Caco-2 (cell line): ENCODE measurements around the gene NOS3. TPM values are rescaled to one million over a fixed set of nuclear protein-coding genes. Genes with fewer than 3 reads are reported as not detected.
A peak's percentile ranks its signal among the peaks of the same experiment; 100 is the strongest.
"Not testable (repeated sequence)": the region's sequence is repeated elsewhere in the genome, so short reads cannot be mapped to it uniquely, and the experiment has no call there.

Source experiments
- BruUV-seq: library from RNA; stranded (reverse); fragments of 400-500 nt; replicated peaks from 2 replicates; lab custom pipeline; 2021; lab: Mats Ljungman, UMichigan
- CTCF ChIA-PET: fragments of 300-600 bp; sonication (Branson Sonifier 250); formaldehyde crosslinking; loops from one replicate; lab custom pipeline; 2022; ENCODE audit warnings: antibody characterized with exemption; lab: Charles Lee
- POLR2A ChIA-PET: fragments of 300-600 bp; sonication (Branson Sonifier 250); formaldehyde crosslinking; loops from one replicate; lab custom pipeline; 2022; ENCODE audit warnings: antibody characterized with exemption; lab: Charles Lee
- DNase-seq, 2 experiments: peaks; one replicate each; pipeline versions ENCODE4 v3.0.0 to v3.0.0-alpha.2; 2020 to 2022
- H3K27me3 ChIP-seq: replicated peaks from 2 replicates; pipeline ENCODE4 v1.6.0; 2011; ENCODE audit warnings: low read length; ENCODE audit not compliant: control insufficient read depth, insufficient read depth
- H3K36me3 ChIP-seq: 2 replicates; pipeline ENCODE4 v1.5.1; 2011; ENCODE audit warnings: low read length; ENCODE audit not compliant: control insufficient read depth, insufficient read depth
- H3K4me1 ChIP-seq: fragments of 250-450 bp; sonication (Bioruptor Pico); 2 replicates; pipeline ENCODE4 v1.5.1; 2020; ENCODE audit warnings: mild to moderate bottlenecking
- H3K4me3 ChIP-seq: 2 replicates; pipeline ENCODE4 v1.5.1; 2011; ENCODE audit warnings: low read depth, mild to moderate bottlenecking, control low read depth, low read length
- H3K9me3 ChIP-seq: fragments of 250-450 bp; sonication (Bioruptor Pico); 2 replicates; pipeline ENCODE4 v1.5.1; 2020; ENCODE audit warnings: mild to moderate bottlenecking, moderate library complexity
- H3K27ac Mint-ChIP-seq: one replicate; pipeline ENCODE4 v1.8.0; 2022; ENCODE audit warnings: mixed read lengths; ENCODE audit not compliant: unreplicated experiment
- H3K27me3 Mint-ChIP-seq: one replicate; pipeline ENCODE4 v1.8.0; 2022; ENCODE audit warnings: mixed read lengths; ENCODE audit not compliant: insufficient read depth, unreplicated experiment
- H3K36me3 Mint-ChIP-seq: one replicate; pipeline ENCODE4 v1.8.0; 2022; ENCODE audit warnings: mild to moderate bottlenecking, mixed read lengths; ENCODE audit not compliant: insufficient read depth, unreplicated experiment
- H3K4me1 Mint-ChIP-seq: one replicate; pipeline ENCODE4 v1.8.0; 2022; ENCODE audit warnings: low read depth, mixed read lengths; ENCODE audit not compliant: unreplicated experiment
- H3K4me3 Mint-ChIP-seq: one replicate; pipeline ENCODE4 v1.8.0; 2022; ENCODE audit warnings: mild to moderate bottlenecking, moderate library complexity, mixed read lengths; ENCODE audit not compliant: unreplicated experiment
- H3K9me3 Mint-ChIP-seq: one replicate; pipeline ENCODE4 v1.8.0; 2022; ENCODE audit warnings: mixed read lengths; ENCODE audit not compliant: unreplicated experiment
- intact Hi-C: fragments of 100-400 bp; cut with micrococcal nuclease; formaldehyde crosslinking; loops from one replicate; pipeline ENCODE4 v1.10.0; 2022; ENCODE audit not compliant: unreplicated experiment
- total RNA-seq: library from RNA; stranded (reverse); gene quantifications from 2 replicates; pipeline ENCODE4 v1.2.3, GENCODE V29; 2022
- TF ChIP-seq, protein P1 (sequence below), 2 experiments: fragments of 200-600 bp in 1 of 2; IDR thresholded peaks; 1 replicate in 1 of 2; 2 replicates in 1 of 2; pipeline versions ENCODE4 v1.5.1 to v1.8.0; 2011 to 2022; ENCODE audit warnings: antibody characterized with exemption in 1 of 2, control low read depth in 1 of 2, inconsistent platforms in 1 of 2, low read depth in 1 of 2, low read length in 1 of 2, mild to moderate bottlenecking in 1 of 2, moderate library complexity in 1 of 2; ENCODE audit not compliant: insufficient read depth in 1 of 2, severe bottlenecking in 1 of 2, unreplicated experiment in 1 of 2

Gene NOS3
- total RNA-seq, 1 experiment from 2014 or later = 1.1 TPM

GRCh38 chr7:151010037-151010306 is 19.2 kb downstream of the NOS3 start:
- no peaks in the 10 kb centered on the region for H3K9me3 ChIP-seq
- no peaks in the 10 kb centered on the region for H3K27me3 ChIP-seq
- no peak overlapping the region for H3K4me3 ChIP-seq
- H3K27me3 Mint-ChIP-seq = no peaks in the 10 kb centered on the region
- peaks cover 23% of the 10 kb centered on the region for H3K4me1 ChIP-seq
- H3K4me1 Mint-ChIP-seq = peaks cover 10% of the 10 kb centered on the region
- ChIA-PET POLR2A (no interaction called here), CTCF (interaction anchor here (0.6 to 1.6 kb wide), 5 partner anchors 8 to 109 kb away, joined by 3 to 7 read pairs (median 5); no protein-coding TSS in a partner anchor)
- H3K4me3 Mint-ChIP-seq = no peak overlapping the region
- TF ChIP-seq, protein P1, sequence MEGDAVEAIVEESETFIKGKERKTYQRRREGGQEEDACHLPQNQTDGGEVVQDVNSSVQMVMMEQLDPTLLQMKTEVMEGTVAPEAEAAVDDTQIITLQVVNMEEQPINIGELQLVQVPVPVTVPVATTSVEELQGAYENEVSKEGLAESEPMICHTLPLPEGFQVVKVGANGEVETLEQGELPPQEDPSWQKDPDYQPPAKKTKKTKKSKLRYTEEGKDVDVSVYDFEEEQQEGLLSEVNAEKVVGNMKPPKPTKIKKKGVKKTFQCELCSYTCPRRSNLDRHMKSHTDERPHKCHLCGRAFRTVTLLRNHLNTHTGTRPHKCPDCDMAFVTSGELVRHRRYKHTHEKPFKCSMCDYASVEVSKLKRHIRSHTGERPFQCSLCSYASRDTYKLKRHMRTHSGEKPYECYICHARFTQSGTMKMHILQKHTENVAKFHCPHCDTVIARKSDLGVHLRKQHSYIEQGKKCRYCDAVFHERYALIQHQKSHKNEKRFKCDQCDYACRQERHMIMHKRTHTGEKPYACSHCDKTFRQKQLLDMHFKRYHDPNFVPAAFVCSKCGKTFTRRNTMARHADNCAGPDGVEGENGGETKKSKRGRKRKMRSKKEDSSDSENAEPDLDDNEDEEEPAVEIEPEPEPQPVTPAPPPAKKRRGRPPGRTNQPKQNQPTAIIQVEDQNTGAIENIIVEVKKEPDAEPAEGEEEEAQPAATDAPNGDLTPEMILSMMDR (IDR thresholded peaks at IDR 0.05; ENCODE audit: insufficient read depth in 1 of 2, low read depth in 1 of 2, low read length in 1 of 2, severe bottlenecking in 1 of 2, unreplicated experiment in 1 of 2) = no peak
- no peaks in the 10 kb centered on the region for H3K36me3 ChIP-seq
- intact Hi-C loops = loop anchor here (5.0 kb wide), 1 partner anchor 102 kb away; no protein-coding TSS in a partner anchor
- H3K9me3 Mint-ChIP-seq = no peaks in the 10 kb centered on the region
- DNase-seq = no peak
- no peak overlapping the region for H3K27ac Mint-ChIP-seq
- no TSS peak for BruUV-seq
- H3K36me3 Mint-ChIP-seq = no peaks in the 10 kb centered on the region

DNA sequence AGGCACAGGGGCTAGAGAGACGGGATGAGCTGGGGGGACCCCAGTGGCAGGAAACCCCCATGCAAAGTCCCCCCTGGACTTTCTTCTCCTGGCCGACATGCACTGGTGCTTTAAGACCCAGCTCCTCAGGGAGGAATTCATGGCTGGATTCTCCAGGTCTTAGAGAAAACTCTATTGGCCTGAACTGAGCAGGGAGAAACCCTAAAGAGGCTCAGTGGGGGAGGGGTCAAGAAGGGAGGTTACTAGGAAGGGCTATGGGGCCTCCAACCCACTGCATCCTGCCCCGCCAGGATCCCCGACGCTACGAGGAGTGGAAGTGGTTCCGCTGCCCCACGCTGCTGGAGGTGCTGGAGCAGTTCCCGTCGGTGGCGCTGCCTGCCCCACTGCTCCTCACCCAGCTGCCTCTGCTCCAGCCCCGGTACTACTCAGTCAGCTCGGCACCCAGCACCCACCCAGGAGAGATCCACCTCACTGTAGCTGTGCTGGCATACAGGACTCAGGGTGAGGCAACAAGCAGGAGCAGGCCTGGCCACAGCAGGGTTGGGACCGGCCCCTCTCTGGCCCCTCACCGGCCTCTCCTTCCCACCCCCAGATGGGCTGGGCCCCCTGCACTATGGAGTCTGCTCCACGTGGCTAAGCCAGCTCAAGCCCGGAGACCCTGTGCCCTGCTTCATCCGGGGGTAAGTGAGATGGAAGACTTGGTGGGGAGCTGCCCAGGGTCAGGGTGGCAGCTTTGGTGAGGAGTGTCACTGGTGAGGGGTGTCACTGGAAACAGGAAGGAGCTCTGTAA is 19.7 kb downstream of the NOS3 start:
- Mint-ChIP-seq H3K9me3 (no peaks in the 10 kb centered on the region), H3K4me3 (no peak overlapping the region), H3K4me1 (peaks cover 10% of the 10 kb centered on the region), H3K36me3 (no peaks in the 10 kb centered on the region), H3K27me3 (no peaks in the 10 kb centered on the region), H3K27ac (peak overlapping the region; percentile 67)
- Histone ChIP-seq H3K4me3 (no peak overlapping the region), H3K4me1 (peaks cover 23% of the 10 kb centered on the region), H3K36me3 (no peaks in the 10 kb centered on the region), H3K27me3 (no peaks in the 10 kb centered on the region), H3K9me3 (no peaks in the 10 kb centered on the region)
- intact Hi-C loops = loop anchor here (5.0 kb wide), 1 partner anchor 102 kb away; no protein-coding TSS in a partner anchor
- DNase-seq = no peak
- no TSS peak for BruUV-seq
- CTCF ChIA-PET = interaction anchor here (1.3 to 1.6 kb wide), 2 partner anchors 8 to 24 kb away, joined by 3 to 7 read pairs; no protein-coding TSS in a partner anchor
- POLR2A ChIA-PET = no interaction called here
- TF ChIP-seq, protein P1 (IDR thresholded peaks at IDR 0.05; ENCODE audit: insufficient read depth in 1 of 2, low read depth in 1 of 2, low read length in 1 of 2, severe bottlenecking in 1 of 2, unreplicated experiment in 1 of 2) = no peak

- POLR2A ChIA-PET = no interaction called here
- TF ChIP-seq, protein P1 (IDR thresholded peaks at IDR 0.05; ENCODE audit: insufficient read depth in 1 of 2, low read depth in 1 of 2, low read length in 1 of 2, severe bottlenecking in 1 of 2, unreplicated experiment in 1 of 2) = no peak
- H3K27ac Mint-ChIP-seq = peak overlapping the region; percentile 67
- CTCF ChIA-PET = interaction anchor here (1.3 kb wide), 1 partner anchor 25 kb away, joined by 3 read pairs; no protein-coding TSS in a partner anchor
- no peak for DNase-seq
- Histone ChIP-seq H3K36me3 (no peaks in the 10 kb centered on the region), H3K9me3 (no peaks in the 10 kb centered on the region), H3K27me3 (no peaks in the 10 kb centered on the region), H3K4me3 (no peak overlapping the region), H3K4me1 (peaks cover 23% of the 10 kb centered on the region)
- no peaks in the 10 kb centered on the region for H3K27me3 Mint-ChIP-seq
- intact Hi-C loops = loop anchor here (5.0 kb wide), 1 partner anchor 101 kb away; no protein-coding TSS in a partner anchor
- no peak overlapping the region for H3K4me3 Mint-ChIP-seq
- no TSS peak for BruUV-seq
- H3K4me1 Mint-ChIP-seq = peaks cover 10% of the 10 kb centered on the region
- H3K36me3 Mint-ChIP-seq = no peaks in the 10 kb centered on the region
- no peaks in the 10 kb centered on the region for H3K9me3 Mint-ChIP-seq
Observed at GRCh38 chr7:151011097-151011409, 20.2 kb downstream of the NOS3 start.

DNA sequence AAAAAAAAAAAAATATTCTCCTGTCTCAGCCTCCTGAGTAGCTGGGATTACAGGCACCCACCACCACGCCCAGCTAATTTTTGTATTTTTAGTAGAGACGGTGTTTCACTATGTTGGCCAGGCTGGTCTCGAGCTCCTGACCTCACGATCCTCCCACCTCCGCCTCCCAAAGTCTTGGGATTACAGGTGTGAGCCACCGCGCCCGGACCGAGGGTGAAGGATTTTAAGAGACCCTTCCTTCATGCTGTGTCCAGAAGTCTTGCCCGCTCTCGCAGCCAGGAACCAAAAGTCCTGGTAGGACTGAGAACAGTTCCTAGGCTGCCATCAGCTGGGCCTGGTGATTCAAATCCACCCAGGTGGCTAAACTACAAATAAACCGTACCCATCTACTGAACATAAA is 20.8 kb downstream of the NOS3 start:
- H3K4me1 Mint-ChIP-seq = peaks cover 10% of the 10 kb centered on the region
- H3K27me3 Mint-ChIP-seq, BruUV-seq, H3K9me3 Mint-ChIP-seq, H3K9me3 ChIP-seq, H3K36me3 Mint-ChIP-seq, CTCF ChIA-PET, H3K27ac Mint-ChIP-seq, POLR2A ChIA-PET, H3K4me3 ChIP-seq, H3K4me3 Mint-ChIP-seq, H3K36me3 ChIP-seq, H3K27me3 ChIP-seq, DNase-seq: not testable (repeated sequence)
- H3K4me1 ChIP-seq = peaks cover 23% of the 10 kb centered on the region
- intact Hi-C loops = loop anchor here (5.0 kb wide), 1 partner anchor 101 kb away; no protein-coding TSS in a partner anchor
